ENCODE measurements around the gene TYMP. TPM values are rescaled to one million over a fixed set of nuclear protein-coding genes. Genes with fewer than 3 reads are reported as not detected.

Gene TYMP
- total and polyA plus RNA-seq, 10 of the 15 experiments (the other 5 are each of a cell fraction or from before 2014, with no cell fraction given): 0.42 to 57.8 (median 24.6) TPM

DNA sequence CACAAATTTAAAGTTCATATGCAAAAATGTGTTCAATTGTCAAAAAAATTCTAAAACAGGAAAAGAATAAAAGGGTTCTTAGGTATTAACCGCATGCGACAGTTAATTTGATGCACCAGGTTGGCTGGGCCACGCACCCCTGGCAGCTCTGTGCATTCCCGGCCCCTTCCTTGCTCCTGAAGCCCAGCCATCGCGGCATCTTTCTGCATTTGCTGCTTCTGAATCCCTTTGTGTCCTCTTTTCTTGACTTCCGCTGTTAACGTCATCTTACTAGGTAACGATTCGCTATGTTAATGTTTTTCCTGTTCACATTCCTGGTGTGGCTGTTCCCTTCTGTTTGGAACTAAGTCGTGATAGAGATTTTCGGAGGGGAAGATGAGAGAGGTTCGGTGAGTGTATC lies 8.0 kb upstream of the TYMP start:
- TF ChIP-seq MLLT1 (IDR thresholded peaks at IDR 0.05) (peak; percentile 95), IKZF2 (IDR thresholded peaks at IDR 0.05) (peak in 1 of 2 experiments; percentile 12; a peak in 1 of 4 replicates), IKZF1 (conservative IDR thresholded peaks at IDR 0.05) (no peak)
- TF ChIP-seq, protein P1, sequence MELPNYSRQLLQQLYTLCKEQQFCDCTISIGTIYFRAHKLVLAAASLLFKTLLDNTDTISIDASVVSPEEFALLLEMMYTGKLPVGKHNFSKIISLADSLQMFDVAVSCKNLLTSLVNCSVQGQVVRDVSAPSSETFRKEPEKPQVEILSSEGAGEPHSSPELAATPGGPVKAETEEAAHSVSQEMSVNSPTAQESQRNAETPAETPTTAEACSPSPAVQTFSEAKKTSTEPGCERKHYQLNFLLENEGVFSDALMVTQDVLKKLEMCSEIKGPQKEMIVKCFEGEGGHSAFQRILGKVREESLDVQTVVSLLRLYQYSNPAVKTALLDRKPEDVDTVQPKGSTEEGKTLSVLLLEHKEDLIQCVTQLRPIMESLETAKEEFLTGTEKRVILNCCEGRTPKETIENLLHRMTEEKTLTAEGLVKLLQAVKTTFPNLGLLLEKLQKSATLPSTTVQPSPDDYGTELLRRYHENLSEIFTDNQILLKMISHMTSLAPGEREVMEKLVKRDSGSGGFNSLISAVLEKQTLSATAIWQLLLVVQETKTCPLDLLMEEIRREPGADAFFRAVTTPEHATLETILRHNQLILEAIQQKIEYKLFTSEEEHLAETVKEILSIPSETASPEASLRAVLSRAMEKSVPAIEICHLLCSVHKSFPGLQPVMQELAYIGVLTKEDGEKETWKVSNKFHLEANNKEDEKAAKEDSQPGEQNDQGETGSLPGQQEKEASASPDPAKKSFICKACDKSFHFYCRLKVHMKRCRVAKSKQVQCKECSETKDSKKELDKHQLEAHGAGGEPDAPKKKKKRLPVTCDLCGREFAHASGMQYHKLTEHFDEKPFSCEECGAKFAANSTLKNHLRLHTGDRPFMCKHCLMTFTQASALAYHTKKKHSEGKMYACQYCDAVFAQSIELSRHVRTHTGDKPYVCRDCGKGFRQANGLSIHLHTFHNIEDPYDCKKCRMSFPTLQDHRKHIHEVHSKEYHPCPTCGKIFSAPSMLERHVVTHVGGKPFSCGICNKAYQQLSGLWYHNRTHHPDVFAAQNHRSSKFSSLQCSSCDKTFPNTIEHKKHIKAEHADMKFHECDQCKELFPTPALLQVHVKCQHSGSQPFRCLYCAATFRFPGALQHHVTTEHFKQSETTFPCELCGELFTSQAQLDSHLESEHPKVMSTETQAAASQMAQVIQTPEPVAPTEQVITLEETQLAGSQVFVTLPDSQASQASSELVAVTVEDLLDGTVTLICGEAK (IDR thresholded peaks at IDR 0.05; ENCODE audit: borderline replicate concordance): 0 out of 2 replicates have a peak, but pooled peaks have one; percentile 33
- ATAC-seq (no peak), DNase-seq (ENCODE audit: low read depth, low spot score) (no peak), FAIRE-seq (no peak)
- ChIA-PET SMC1A (ENCODE audit: uncharacterized antibody, unreplicated experiment) (interaction anchor here (2.1 kb wide), 1 partner anchor 26 kb away, joined by 14 read pairs; the partner anchor contains the start of gene SYCE3), CTCF (interaction anchor here (2.0 to 2.5 kb wide), 2 partner anchors 12 to 83 kb away, joined by 7 to 12 read pairs; partner anchors contain the start of gene SCO2), POLR2A (interaction anchor here (3.0 to 10.0 kb wide), 2 partner anchors 10 to 11 kb away, joined by 15 to 232 read pairs; partner anchors contain the start of genes SCO2 and TYMP), RAD21 (ENCODE audit: unreplicated experiment) (interaction anchor here (2.3 to 6.1 kb wide), 2 partner anchors 11 to 84 kb away, joined by 5 to 106 read pairs; partner anchors contain the start of genes SCO2 and TYMP)
- Histone ChIP-seq H2AFZ (ENCODE audit: control insufficient read depth, low read depth, low read length) (no peak overlapping the region), H3K9ac (ENCODE audit: control insufficient read depth, insufficient read depth, low read length) (peak overlapping the region; percentile 64; the same call in 1 of the 2 replicates), H3K36me3 (ENCODE audit: control insufficient read depth in 2 of 2, insufficient read depth in 2 of 2, low read length in 1 of 2) (no peaks in the 10 kb centered on the region), H3K4me1 (ENCODE audit: control insufficient read depth, insufficient read depth, low read length) (peaks cover 68% of the 10 kb centered on the region), H3K79me2 (ENCODE audit: control insufficient read depth, insufficient read depth, low read length) (peaks cover 12% of the 10 kb centered on the region), H3K9me3 (replicated peaks; ENCODE audit: control insufficient read depth, insufficient read depth, low read length) (no peaks in the 10 kb centered on the region), H3K4me3 (peak overlapping the region; percentile 28; the same call in 1 of the 2 replicates), H3K4me2 (ENCODE audit: control insufficient read depth, insufficient read depth) (0 out of 2 replicates have a peak overlapping the region, but pooled peaks have one; percentile 23), H3K27me3 (replicated peaks in 1 of 2; ENCODE audit: control insufficient read depth in 2 of 2, insufficient read depth in 2 of 2, low read length in 1 of 2) (no peaks in the 10 kb centered on the region), H4K20me1 (ENCODE audit: control insufficient read depth, insufficient read depth) (no peaks in the 10 kb centered on the region), H3K27ac (ENCODE audit: control insufficient read depth, insufficient read depth) (peak overlapping the region; percentile 100)
- WGBS (ENCODE audit: insufficient coverage, insufficient replicate concordance, low lambda C conversion rate, missing lambda C conversion rate): 95% methylated on average over 13 of the region's 13 CpGs
- no TSS peak for BruUV-seq (replicated peaks)
- intact Hi-C loops (cut with micrococcal nuclease; ENCODE audit: unreplicated experiment) (no loop called here), in situ Hi-C loops (cut with MboI) (loop anchor here (10.0 kb wide), 1 partner anchor 573 kb away; the partner anchor contains the start of gene PIM3)
